ENCODE measurements around the gene KLHDC7B.

KLHDC7B gene

DNA sequence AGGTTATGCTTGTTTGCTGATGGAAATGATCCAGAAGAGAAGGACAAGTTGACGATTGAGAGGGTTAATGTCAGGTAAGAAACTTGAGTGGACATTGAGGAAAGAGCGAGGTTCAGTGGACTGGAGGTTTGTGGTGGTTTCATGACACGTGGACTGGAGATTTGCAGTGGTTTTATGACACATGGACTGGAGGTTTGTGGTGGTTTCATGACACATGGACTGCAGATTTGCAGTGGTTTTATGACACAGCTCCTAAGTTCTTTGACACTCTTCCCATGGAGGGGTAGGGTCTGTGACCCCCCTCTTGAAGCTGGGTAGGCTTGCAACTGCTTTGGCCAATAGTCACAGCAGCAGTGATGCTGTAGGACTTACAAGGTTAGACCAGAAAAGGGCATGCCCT lies 49.5 kb downstream of the KLHDC7B start:
- no peak for DNase-seq (ENCODE audit: low spot score)

DNA sequence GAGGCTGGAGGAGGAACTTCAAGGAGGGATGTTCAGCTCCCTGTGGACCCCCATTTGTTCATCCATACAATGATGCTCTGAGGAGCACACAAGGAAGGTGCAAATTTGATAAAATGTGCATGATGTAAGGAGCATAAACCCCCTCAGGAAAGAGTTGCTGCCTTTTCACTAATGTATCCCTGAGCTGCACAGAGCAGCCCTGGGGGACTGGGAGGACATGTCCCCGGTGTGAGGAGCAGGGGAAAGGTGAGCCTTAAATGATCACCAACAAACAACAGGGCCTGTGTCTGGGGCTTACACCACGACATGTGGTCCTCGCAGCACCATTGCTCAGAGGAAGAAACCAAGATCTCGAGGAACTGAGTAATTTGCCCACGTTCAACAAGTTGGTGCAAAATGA lies 51.4 kb downstream of the KLHDC7B start:
- DNase-seq (ENCODE audit: low spot score): no peak

- DNase-seq (ENCODE audit: low spot score): peak; percentile 71
These were observed 54.2 kb downstream of the KLHDC7B start for GRCh38 chr22:50599816-50600455.

DNA sequence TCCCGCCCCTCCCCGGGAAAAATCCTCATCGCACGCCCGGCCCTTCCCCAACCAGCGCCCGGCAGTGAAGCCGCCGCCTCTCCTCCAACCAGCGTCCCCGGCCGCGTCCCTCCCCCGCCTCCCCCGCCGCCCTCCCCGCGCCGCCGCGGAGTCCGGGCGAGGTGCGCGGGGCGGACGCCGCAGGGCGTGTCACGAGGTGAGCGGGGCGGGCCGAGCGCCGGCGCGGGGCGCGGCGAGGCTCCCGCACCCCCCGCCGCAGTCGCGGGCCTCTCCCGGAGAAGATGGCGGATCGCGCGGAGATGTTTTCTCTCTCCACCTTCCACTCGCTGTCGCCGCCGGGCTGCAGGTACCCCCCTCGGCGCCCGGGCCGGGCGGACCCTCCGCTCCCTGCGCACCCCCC lies 54.8 kb downstream of the KLHDC7B start, which contains the start of gene MAPK8IP2:
Gene MAPK8IP2, plus strand, starts transcription at position 256 of the 400 bp plus-strand sequence. Its CDS starts 26 bp downstream, at position 282.
- DNase-seq (ENCODE audit: low spot score): peak; percentile 96

Data from D341Med (cell line).